Lower leg skin (tissue), 3 donors: Measurements from ENCODE around the gene IGSF3.

ENCODE experiments used
- CTCF ChIP-seq, 3 donors: fragments of 450-650 bp; IDR thresholded peaks; one replicate each; pipeline ENCODE4 v1.5.1; 2016; ENCODE audit warnings: antibody characterized with exemption in 3 of 3, mild to moderate bottlenecking in 3 of 3, moderate library complexity in 2 of 3
- POLR2A ChIP-seq, 2 donors: fragments of 450-650 bp; IDR thresholded peaks; one replicate each; pipeline ENCODE4 v1.6.1; 2016 to 2017; ENCODE audit warnings: antibody characterized with exemption in 2 of 2, mild to moderate bottlenecking in 1 of 2, moderate library complexity in 1 of 2

DNA sequence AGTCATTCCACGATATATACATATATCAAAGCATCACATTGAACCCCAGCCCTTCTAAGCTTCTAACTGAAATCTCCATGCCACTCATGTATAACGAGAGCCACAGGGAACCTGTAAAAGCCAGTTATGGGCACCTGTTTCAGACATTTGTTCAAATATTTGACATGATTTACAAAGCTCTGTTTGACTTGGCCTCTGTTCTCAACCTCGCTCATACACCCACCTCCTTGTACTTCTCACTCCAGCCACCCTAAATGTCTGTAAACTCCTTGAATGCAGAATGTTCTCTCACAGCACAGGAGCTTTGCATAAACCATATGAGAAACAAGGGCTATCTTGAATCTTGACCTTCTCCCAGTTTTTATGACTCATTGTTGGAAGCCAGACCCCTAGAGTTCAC lies 49.8 kb upstream of the IGSF3 start:
- TF ChIP-seq CTCF (IDR thresholded peaks at IDR 0.05) (no peak), POLR2A (IDR thresholded peaks at IDR 0.05) (no peak)
